SK-N-MC (cell line): ENCODE data around the gene KBTBD8.

Experiments
- DNase-seq: peaks from one replicate; pipeline ENCODE4 v3.0.0-alpha.2; 2011; ENCODE audit warnings: low read depth, low spot score
- H3K27ac ChIP-seq: fragments of 200-600 bp; sonication (generic); 2 replicates; pipeline ENCODE4 v1.5.1; 2016; ENCODE audit warnings: mixed run types
- H3K36me3 ChIP-seq: fragments of 200-600 bp; sonication (generic); 2 replicates; pipeline ENCODE4 v1.6.1; 2017; ENCODE audit warnings: antibody characterized with exemption, low read length, mixed read lengths; ENCODE audit not compliant: insufficient read depth
- H3K4me3 ChIP-seq: fragments of 200-600 bp; sonication (generic); 2 replicates; pipeline ENCODE4 v1.5.1; 2016
- H3K9ac ChIP-seq: fragments of 200-600 bp; sonication (generic); 2 replicates; pipeline ENCODE4 v1.8.0; 2017; ENCODE audit warnings: mixed run types, mixed read lengths; ENCODE audit not compliant: insufficient read length
- H3K9me3 ChIP-seq: fragments of 200-600 bp; sonication (generic); 2 replicates; pipeline ENCODE4 v1.6.1; 2017; ENCODE audit warnings: low read depth, mild to moderate bottlenecking, antibody characterized with exemption, low read length, moderate library complexity, mixed read lengths
- EZH2 ChIP-seq: fragments of 200-600 bp; sonication (generic); IDR thresholded peaks from one replicate; pipeline ENCODE4 v1.6.1; 2017; ENCODE audit warnings: antibody characterized with exemption
- FOXP2 ChIP-seq: optimal IDR thresholded peaks from 2 replicates; pipeline ENCODE3; 2011; ENCODE audit warnings: mild to moderate bottlenecking, moderate library complexity; ENCODE audit not compliant: insufficient read depth; ENCODE audit errors: extremely low read length, control extremely low read depth
- POLR2AphosphoS5 ChIP-seq: IDR thresholded peaks from 2 replicates; pipeline ENCODE4 v1.6.1; 2012; ENCODE audit warnings: mild to moderate bottlenecking, low read depth, low read length, borderline replicate concordance

Gene KBTBD8

GRCh38 chr3:66962664-66963063 lies 35.4 kb upstream of the KBTBD8 start:
- Histone ChIP-seq H3K9me3 (no peaks in the 10 kb centered on the region), H3K36me3 (no peaks in the 10 kb centered on the region), H3K27ac (no peak overlapping the region), H3K4me3 (no peak overlapping the region), H3K9ac (no peak overlapping the region)
- no peak for DNase-seq
- TF ChIP-seq FOXP2: no peak

- DNase-seq: no peak
- no peak overlapping the region for H3K27ac ChIP-seq
- no peaks in the 10 kb centered on the region for H3K36me3 ChIP-seq
- no peak overlapping the region for H3K4me3 ChIP-seq
- H3K9me3 ChIP-seq: no peaks in the 10 kb centered on the region
- TF ChIP-seq FOXP2 (no peak), POLR2AphosphoS5 (no peak), EZH2 (no peak)
- H3K9ac ChIP-seq: peak overlapping the region; percentile 11
These were observed 26.9 kb upstream of the KBTBD8 start for GRCh38 chr3:66971245-66971644.

GRCh38 chr3:66971891-66972551 lies 26.1 kb upstream of the KBTBD8 start:
- H3K9ac ChIP-seq: peak overlapping the region; percentile 11
- DNase-seq: no peak
- H3K36me3 ChIP-seq: no peaks in the 10 kb centered on the region
- H3K27ac ChIP-seq: no peak overlapping the region
- peak overlapping the region; percentile 30 for H3K4me3 ChIP-seq
- no peaks in the 10 kb centered on the region for H3K9me3 ChIP-seq
- TF ChIP-seq FOXP2 (no peak), EZH2 (no peak), POLR2AphosphoS5 (no peak)

- no peak overlapping the region for H3K9ac ChIP-seq
- no peaks in the 10 kb centered on the region for H3K9me3 ChIP-seq
- no peaks in the 10 kb centered on the region for H3K36me3 ChIP-seq
- TF ChIP-seq POLR2AphosphoS5 (no peak), EZH2 (no peak), FOXP2 (no peak)
- no peak for DNase-seq
- no peak overlapping the region for H3K4me3 ChIP-seq
- H3K27ac ChIP-seq: no peak overlapping the region
These were observed 17.3 kb upstream of the KBTBD8 start for GRCh38 chr3:66980791-66981190.

- Histone ChIP-seq H3K27ac (no peak overlapping the region), H3K36me3 (no peaks in the 10 kb centered on the region), H3K9me3 (no peaks in the 10 kb centered on the region), H3K4me3 (no peak overlapping the region), H3K9ac (no peak overlapping the region)
- DNase-seq: no peak
- TF ChIP-seq POLR2AphosphoS5: no peak
- TF ChIP-seq EZH2: no peak
- no peak for TF ChIP-seq FOXP2
These were observed 15.0 kb upstream of the KBTBD8 start for GRCh38 chr3:66983101-66983500.

- no peak overlapping the region for H3K4me3 ChIP-seq
These were observed 12.7 kb upstream of the KBTBD8 start for GRCh38 chr3:66985336-66985920.

GRCh38 chr3:66986406-66986805 lies 11.7 kb upstream of the KBTBD8 start:
- TF ChIP-seq FOXP2 (no peak), POLR2AphosphoS5 (no peak), EZH2 (no peak)

More at GRCh38 chr3:66985336-66985920, 12.7 kb upstream of the KBTBD8 start:
- Histone ChIP-seq H3K9me3 (no peaks in the 10 kb centered on the region), H3K27ac (no peak overlapping the region), H3K36me3 (no peaks in the 10 kb centered on the region), H3K9ac (no peak overlapping the region)
- TF ChIP-seq FOXP2 (no peak), POLR2AphosphoS5 (no peak), EZH2 (no peak)
- DNase-seq: no peak

GRCh38 chr3:66989241-66989640 lies 8.9 kb upstream of the KBTBD8 start:
- H3K4me3 ChIP-seq: no peak overlapping the region
- H3K27ac ChIP-seq: no peak overlapping the region

More at GRCh38 chr3:66986406-66986805, 11.7 kb upstream of the KBTBD8 start:
- H3K9ac ChIP-seq: no peak overlapping the region
- no peak overlapping the region for H3K27ac ChIP-seq
- DNase-seq: no peak
- H3K4me3 ChIP-seq: no peak overlapping the region
- H3K36me3 ChIP-seq: no peaks in the 10 kb centered on the region
- H3K9me3 ChIP-seq: no peaks in the 10 kb centered on the region

More at GRCh38 chr3:66989241-66989640, 8.9 kb upstream of the KBTBD8 start:
- TF ChIP-seq POLR2AphosphoS5 (no peak), EZH2 (no peak), FOXP2 (no peak)
- no peaks in the 10 kb centered on the region for H3K9me3 ChIP-seq
- no peak overlapping the region for H3K9ac ChIP-seq
- no peaks in the 10 kb centered on the region for H3K36me3 ChIP-seq
- no peak for DNase-seq
